Epidermal melanocyte (primary cell): Measurements from ENCODE around the gene KLK15.

Experiments used
- DNase-seq: peaks from one replicate; pipeline ENCODE4 v3.0.0; 2011; ENCODE audit warnings: low spot score; ENCODE audit not compliant: insufficient read length

Gene KLK15

GRCh38 chr19:50777261-50777660 lies 56.1 kb downstream of the KLK15 start:
- no peak for DNase-seq

GRCh38 chr19:50776131-50776530 lies 57.2 kb downstream of the KLK15 start:
- DNase-seq, result no peak
